Stimulated activated CD8-positive, alpha-beta memory T cell treated with anti-CD3 and anti-CD28 coated beads, Interleukin-12 subunit alpha, Interleukin-12 subunit beta, amount 100 ng/mL, for 4 hours (primary cell): Measurements from ENCODE around the gene SMARCAL1.

Source experiments
- DNase-seq: peaks from one replicate; pipeline ENCODE4 v3.0.0-alpha.2; 2020; ENCODE audit warnings: low read depth

SMARCAL1 gene

DNA sequence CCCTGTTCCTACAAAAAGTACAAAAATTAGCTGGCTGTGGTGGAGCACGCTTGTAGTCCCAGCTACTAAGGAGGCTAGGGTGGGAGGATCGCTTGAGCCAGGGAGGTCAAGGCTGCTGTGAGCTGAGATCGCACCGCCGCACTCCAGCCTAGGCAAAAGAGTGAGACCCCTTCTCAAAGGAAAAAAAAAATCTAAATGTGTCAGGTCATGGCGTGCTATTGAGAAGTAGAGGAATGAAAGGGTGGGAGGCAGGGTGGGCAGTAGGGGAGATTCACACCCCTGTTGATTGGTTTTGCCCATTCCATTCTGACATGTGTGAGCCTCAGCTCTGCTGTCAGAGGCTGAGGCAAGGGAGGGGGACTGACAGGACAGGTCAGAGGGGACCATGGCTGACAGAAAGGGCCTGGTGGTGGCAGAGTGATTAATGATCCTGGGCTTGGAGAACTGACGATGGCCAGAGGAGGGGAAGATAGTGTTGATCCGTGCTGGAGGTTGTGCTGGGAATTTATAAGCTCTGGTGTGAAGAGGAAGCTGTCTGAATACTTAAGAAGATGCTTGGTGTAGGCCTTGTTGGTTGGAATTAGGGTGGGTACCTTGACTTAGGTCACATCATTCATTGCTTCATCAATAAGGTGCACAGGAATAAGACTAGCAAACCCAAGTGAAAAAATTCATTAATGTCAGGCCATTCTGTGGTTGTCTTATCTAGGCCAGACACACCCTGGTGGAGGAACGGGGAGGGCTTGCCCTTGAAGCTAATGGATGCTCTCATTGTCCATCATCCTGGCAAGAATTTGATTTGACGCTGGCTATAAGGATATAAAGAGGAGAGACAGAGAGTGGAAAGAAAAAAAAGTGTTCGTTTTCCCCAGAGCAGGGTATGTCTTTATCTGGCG lies 19.1 kb upstream of the SMARCAL1 start:
- no peak for DNase-seq

DNA sequence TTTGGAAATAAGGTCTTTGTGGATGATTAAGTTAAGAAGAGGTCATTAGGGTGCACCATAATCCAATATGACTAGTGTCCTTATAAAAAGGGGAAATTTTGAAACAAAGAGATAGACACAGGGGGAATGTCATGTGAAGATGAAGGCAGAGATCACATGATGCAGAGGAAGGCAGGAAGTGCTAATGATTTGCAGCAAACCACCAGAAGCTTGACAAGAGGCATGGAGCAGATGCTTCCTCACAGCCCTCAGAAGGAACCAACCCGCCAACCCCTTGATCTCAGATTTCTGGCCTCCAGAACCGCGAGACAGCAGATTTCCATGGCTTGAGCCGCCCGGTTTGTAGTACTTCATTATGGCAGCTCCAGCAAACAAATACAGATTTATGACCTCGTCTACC lies 17.4 kb upstream of the SMARCAL1 start:
- DNase-seq, result no peak

DNA sequence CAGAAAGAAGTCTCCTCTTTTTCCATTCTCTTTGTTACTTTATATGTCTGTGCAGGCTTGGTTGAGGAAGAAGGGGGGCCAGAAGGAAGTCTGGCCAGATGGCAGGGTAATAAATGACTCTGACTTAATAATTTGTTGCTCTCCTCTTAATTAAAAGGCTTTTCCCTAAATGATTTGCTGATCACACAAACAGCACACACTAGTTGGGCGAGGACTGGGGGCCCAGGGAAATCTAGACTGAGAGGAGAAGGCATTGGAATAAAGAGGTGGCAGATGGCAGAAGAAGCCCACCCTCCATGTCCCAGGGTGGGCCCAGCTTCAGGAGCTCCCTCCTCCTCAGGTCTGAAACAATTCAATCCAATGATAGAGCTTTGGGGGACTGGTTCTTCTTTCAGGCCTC lies 12.7 kb upstream of the SMARCAL1 start:
- no peak for DNase-seq

DNA sequence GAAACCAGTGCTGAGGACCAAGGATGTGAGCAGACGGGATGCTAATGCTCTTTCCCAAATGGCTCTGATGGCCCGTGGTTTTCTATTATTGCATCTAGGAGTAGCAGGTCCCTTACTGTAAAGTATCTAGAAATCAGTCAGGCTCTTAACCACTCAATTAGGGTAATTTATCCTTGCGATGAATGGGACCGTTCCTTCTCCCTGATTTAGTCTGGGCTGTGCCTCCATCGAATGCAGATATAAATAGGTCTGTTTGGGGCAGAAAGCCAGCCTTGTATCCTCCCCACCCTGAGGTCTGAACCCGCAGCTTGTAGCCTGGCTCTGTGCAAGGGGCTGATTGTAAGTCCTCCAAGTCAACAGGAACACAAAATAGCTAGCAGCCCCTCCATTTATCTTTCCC lies 9.5 kb upstream of the SMARCAL1 start:
- DNase-seq, result no peak

DNA sequence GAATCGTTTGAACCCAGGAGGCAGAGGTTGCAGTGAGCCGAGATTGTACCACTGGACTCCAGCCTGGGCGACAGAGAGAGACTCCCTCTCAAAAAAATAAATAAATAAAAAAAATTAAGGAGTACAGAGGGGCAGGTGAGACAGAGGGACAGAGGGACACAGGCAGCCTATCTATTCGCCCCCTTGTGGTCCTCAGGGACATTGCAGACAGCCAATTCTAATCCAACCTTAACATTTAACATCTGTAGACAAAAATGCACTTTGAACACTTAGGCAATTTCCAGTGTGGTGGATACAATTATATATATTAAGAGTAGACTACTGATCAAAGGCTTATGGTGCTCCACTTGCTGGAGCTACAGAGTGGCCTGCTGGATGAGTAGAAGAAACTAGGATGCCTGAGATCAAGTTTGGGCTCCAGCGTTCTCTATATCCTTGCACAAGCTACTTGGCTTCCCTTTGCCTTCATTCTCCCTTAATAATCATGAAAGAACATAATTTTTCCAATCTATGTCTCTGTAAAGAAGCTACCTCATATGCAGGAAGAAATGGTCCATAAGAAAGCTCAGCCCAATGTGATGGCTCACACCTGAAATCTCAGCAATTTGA lies 8.2 kb upstream of the SMARCAL1 start:
- DNase-seq, result no peak

DNA sequence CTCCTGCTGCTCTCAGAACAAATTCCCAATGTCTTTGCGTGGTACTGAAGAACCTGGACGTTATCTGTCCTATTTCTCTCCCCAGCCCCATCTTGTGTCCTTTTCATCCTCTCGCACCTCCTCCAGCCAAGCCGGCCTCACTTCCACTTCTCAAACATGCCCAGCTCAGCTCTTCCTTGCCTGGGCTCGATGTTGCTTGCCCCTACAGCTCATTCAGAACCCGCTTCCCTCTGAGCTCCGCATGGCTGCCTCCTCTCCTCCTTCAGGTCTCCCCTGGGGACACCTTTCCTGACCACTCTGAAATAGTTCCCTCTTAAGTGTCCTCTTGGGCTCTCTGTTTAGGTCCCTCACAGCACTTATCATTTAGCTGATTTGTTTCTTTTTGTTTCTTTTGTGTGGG lies 6.7 kb upstream of the SMARCAL1 start:
- DNase-seq, result no peak

DNA sequence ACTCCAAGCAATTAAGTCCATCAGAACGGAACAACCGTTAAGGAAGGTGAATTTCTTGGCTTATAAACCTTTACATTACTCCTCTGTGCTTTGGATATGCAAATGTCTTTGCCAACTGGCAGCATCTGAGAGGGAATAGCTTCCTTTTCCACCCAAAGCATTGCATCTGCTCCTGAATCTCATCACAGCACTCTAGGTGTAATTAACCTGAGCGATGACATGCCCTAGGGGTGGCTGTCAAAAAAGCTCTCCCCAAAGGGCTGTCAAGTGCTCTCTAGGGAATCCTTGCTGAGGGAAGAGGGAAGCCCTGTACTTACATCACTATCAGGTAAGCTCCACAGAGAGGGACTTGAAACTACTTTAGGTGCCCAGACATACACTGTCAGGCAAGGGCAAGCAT lies 5.5 kb upstream of the SMARCAL1 start:
- no peak for DNase-seq

DNA sequence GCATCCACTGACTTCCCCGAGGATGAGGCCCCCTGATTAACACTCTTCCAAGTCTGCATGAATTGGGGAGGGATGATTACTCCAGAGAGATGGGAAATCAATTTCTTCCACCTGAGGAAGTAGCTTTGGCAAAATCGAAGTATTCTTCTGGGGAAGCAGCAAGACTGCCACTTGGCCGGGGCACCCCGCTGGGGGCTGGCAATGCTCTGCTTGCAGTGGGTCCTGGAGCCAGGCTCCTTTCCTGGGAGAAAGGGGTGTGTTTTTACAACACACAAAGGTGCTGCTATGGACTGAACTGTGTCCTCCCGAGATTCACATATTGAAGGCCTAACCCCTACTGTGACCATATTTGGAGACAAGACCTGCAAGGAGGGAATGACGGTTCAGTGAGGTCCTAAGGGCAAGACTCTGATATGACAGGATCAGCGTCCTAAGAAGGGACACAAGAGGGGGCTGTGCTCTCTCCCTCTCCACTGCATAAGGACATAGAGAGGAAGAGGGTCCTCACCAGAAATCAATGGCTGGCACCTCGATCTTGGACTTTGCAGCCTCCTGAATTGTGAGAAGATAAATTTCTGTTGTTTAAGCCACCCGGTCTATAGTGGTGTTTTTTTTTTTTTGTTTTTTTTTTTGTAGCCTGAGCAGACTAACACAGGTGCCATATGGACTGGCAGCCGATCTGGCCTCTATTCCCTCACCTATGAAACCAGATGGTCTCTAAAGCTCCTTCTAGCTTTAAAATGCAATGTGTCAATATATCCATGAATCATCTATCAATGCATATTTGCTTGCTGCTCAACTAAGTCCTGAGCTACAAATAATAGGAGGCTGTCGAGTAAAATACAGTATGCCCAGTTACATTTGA lies 3.6 kb upstream of the SMARCAL1 start:
- DNase-seq, result no peak

DNA sequence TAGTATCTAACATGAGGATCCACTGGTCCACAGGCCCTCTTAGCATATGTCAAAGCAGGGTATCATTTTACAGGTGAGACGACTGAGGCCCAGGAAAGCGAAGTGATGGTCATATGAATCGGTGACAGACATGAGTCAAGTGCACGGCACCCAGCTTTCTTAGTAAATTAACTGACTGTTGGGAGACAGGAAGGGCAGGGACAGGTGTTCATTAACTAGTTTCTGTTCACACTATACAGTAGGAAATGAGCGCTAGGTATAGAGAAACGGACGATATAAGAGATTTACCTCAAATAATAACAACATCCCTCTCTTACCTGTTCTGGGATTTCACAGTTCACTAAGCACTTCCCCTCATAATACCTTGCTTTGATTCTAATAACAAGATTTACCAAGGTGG lies 1.7 kb upstream of the SMARCAL1 start:
- no peak for DNase-seq

DNA sequence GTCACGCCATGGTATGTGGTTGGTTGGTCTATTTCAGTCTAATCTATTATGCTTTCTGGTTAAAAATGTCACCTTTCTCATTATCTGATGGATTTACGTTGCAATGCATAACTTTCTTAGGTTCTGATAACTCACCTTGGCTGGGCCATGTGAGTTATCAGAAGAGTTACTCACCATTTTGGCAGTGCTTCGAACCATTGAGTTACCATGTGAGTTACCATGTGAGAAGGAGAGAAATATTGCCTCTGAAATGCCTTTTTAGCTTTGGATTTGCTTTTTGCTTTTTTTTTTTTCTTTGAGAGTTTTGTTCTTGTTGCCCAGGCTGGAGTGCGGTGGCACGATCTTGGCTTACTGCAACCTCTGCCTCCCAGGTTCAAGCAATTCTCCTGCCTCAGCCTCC lies 1.6 kb downstream of the SMARCAL1 start:
- DNase-seq, result no peak

DNA sequence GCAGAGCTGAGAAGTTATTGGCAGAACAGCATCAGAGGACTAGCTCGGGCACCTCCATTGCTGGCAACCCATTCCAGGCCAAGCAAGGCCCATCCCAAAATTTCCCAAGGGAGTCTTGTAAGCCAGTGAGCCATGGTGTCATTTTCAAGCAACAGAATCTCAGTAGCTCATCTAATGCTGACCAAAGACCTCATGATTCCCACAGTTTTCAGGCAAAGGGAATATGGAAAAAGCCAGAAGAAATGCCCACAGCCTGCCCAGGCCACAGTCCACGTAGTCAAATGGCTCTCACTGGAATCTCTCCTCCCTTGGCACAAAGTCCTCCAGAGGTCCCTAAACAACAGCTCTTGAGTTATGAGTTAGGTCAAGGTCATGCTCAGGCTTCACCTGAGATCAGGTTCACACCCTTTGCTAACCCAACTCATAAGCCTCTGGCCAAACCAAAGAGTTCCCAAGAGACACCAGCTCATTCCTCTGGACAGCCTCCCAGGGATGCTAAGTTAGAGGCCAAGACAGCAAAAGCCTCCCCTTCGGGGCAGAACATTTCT lies 2.6 kb downstream of the SMARCAL1 start:
- no peak for DNase-seq

DNA sequence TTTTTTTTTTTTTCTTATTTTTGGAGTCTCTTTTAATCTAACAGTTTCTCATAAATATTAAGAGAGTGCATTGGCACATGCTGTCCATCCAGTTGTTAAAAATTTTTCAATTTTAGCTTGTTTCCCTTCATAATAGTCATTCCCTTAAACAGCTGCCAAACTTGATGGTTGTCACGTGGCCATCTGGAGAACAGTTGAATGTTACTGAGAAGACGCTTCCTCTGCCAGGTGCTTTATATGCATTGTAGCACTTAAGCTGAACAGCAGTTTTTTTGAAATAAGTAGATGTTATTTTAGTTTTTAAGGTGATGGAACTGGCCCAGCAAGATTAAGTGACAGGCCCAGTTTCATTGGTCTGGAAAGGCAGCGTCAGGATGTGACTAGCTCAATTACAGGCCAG lies 3.3 kb downstream of the SMARCAL1 start:
- DNase-seq, result no peak

DNA sequence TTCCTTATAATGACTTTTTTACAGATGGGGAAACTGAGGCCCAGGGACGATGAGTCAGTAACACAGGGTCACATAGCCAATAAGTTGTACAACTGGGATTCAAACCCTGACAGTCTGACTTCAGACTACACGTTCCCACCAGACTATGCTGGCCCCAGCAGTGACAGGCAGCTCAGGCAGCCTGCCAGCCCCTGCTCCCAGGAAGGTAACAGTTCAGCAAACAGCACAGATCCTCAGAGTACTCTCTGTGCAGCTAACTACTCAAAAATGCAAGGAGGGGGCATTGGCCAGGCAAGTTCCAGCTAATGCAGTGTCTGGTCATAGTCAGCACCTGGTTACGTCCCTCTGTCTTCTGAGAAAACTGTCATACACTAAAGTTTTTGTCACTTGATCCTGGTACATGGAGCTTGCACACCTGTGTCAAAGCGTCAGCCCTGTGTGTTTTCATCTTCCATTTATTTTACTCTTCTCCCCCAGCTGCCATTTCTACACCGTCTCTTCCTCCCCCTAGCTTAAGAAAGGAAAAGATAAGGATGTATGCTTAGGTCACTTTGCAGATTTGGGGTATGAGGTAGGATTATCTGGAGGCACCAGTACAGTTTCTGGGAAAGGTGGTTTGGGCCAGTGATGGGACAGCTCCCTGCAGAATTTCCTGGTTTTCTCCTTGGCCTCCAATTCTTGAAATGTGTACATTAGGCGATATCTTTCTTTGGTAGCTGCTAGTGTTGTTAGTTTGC lies 4.5 kb downstream of the SMARCAL1 start:
- no peak for DNase-seq

DNA sequence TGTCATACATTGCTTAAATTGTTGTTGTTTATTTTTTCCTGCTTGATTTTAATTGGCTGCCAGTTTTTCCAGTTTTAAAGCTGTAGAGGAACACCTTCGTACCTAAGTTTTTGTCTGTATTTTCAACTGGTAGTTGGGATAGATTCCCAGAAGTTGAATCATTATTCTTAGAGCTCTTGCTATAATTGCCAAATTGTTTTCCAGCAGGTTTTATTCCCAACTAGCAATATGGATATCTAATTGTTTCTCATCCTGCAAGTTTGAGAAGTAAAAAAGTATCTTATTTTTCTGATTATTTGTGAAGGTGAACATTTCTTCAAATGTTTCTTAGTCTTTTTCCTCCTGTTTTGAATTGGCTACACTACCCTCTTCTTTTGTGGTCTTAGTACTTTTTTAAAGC lies 6.7 kb downstream of the SMARCAL1 start:
- no peak for DNase-seq

DNA sequence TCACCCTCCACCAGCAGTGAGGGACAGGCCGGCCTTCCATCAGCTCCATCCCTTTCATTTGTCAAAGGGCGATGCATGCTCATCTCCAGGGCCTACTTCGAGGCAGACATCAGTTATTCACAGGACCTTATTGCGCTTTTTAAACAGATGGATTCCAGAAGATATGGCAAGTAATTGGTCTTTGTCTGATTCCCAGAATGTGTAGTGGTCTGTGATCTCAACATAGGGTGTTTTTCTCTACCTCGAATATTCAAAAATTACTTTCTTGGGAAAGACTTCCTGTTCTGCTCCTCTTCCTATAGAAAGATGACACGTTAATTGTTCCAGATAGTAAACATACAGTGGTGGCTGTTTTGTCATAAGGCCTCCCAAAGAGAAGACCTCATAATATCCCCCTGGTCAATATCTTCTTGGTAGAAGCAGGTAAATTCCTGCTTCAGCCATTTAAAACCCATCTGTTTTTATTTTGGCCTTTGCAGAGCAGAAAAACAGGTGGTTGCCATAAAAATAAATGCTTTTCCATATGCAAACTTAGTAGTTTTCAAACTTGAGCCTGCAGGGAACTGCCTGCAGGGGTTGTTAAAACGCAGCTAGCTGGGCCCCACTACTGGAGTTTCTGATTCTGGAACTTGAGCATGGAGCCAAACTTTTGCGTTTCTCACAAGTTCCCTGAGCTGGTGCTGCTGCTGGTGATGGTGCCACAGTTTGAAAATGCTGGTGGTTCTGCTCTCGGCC lies 8.2 kb downstream of the SMARCAL1 start:
- no peak for DNase-seq

DNA sequence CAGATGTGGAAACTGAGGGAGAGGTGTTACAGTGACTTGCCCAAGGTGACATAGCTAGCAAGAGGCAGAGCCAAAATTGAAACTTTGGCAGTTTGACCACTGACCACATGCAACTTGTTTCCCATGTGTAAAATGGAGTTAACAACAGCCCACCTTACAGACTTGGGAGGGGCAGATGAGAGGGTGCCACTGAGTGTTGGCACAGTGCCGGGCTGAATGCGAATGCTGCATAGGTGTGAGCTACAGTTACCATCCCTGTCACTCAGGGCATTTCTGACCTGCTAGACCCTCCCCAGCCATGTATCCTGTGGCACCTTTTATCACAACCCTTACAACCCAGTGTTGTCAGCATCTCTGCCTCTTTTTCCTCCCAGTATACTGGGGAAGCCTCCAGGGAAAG lies 10.8 kb downstream of the SMARCAL1 start:
- DNase-seq, result no peak

DNA sequence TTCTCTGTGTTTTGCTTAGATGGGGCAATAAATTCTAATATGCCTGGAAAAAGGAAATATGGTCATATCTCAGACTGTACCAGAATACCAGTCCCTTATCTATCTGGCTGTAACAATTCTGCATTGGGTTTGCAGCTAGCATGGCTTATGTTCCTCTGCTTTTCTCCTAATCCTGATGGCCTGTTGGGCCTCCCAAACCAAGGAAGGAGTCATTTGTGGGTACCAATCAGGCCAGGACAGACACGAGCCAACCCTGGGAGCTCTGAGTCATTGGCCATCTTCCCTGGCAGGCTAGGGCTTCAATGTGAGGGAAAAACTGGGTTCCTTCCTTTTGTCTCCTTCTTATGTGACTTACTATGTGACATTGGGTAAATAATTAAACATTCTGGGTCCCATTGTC lies 12.0 kb downstream of the SMARCAL1 start:
- DNase-seq, result no peak

DNA sequence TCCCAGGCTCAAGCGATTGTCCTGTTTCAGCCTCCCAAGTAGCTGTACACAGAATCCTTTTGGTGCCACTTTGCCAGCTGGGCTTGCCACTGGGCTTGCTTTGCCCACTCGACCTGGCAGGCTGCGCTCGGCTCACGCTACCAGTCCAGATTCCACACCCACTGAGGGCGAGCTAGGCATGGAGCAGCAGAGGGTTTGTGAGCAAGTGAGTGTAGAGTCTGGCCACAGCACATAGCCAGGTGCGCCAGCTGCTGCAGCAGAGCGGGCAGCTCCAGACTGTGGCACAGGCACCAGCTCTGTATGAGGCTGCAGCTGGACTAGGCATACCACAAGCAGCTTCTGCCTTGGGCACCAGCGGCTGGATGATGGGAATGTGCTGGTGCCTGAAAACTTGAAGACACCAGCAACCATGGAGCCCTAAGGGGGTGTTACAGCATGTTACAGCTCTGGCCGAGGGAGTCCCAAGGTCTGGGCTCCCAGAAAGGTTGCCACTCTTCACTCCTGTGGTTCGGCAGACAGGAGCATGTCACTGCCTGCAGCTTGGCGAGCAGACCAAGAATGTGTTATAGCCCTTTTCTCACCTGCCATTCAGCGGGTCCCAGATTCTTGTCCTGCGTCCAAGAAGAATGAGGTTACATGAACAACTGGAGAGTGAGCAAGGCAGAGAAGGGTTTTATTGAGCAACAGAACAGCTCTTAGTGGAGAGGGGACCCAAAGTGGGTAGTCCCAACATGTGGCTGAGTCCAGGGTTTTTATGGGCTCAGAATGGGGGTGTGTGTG lies 12.9 kb downstream of the SMARCAL1 start:
- DNase-seq, result no peak

DNA sequence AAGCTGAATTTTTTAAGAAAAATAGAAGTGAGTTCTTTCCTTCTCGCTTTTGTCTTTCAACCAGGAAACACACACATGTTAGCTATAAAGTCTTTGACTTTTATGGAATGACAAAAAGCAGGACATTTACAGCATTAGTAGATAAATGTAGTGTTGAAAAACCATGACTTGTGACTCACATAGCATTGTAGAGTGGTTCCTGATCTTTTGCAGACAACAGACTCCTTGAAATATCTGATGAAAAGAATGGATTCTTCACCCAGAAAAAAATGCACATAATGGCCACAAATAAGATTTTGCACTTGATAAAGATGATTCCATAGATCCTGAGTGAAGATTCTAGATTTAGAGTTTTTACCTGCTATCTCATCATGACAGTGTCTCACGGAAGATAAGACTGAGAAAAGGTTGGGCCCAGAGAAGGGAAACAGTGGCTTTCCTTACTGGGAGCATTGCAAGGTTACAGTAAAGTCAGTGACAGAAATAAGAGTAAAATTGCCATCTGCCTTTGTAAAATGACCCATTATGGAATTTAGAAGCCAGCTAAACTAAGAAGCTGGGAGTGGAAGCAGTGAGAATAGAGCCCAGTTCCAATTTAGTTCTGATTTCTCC lies 14.0 kb downstream of the SMARCAL1 start:
- DNase-seq, result no peak

DNA sequence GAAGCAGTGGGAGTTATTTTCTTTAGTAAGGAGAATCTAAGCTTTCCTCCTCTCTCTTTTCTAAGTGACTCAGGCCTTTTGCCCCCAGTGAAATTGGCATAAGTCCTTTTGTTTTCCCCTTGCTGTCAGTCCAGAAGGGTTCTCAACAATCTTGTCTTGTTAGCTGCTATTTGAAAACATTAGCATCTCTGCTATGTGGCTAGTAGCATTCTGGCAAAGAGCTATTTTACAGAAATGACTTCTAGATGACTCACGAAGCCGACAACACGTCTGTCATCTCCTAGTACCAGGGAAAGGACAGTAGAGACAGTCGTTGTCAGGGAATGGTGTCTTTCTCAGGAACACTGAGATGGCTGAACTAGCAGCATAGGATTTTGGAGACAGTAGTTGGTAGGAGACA lies 14.7 kb downstream of the SMARCAL1 start:
- DNase-seq, result no peak
